ENCODE results near the gene DUSP6. TPM values are rescaled to one million over a fixed set of nuclear protein-coding genes. Genes with fewer than 3 reads are reported as not detected.

DUSP6 gene
- total and polyA plus RNA-seq, 2 of the 13 experiments (the other 11 are each of a cell fraction or from before 2014, with no cell fraction given), result 40.9 to 161 TPM

- Histone ChIP-seq H3K4me3 (replicated peaks in 1 of 3; ENCODE audit: insufficient read depth in 1 of 3, low read depth in 2 of 3, low read length in 3 of 3) (no peak overlapping the region), H3K4me1 (ENCODE audit: insufficient read depth, low read length) (peaks cover 37% of the 10 kb centered on the region), H4K20me1 (ENCODE audit: insufficient read depth, low read length) (no peaks in the 10 kb centered on the region), H3K27me3 (ENCODE audit: control insufficient read depth in 1 of 2, insufficient read depth in 2 of 2, low read length in 2 of 2) (no peaks in the 10 kb centered on the region), H3K79me2 (ENCODE audit: insufficient read depth, low read length) (no peaks in the 10 kb centered on the region), H3K27ac (ENCODE audit: extremely low read length, insufficient read depth, low read length) (no peak overlapping the region), H3K4me2 (ENCODE audit: low read depth, low read length) (no peak overlapping the region), H3K9ac (ENCODE audit: insufficient read depth, low read depth, low read length) (no peak overlapping the region), H3K36me3 (replicated peaks in 1 of 2; ENCODE audit: control insufficient read depth in 1 of 2, insufficient read depth in 2 of 2, low read length in 2 of 2) (no peaks in the 10 kb centered on the region), H3K9me3 (ENCODE audit: low read length) (no peaks in the 10 kb centered on the region), H2AFZ (ENCODE audit: low read length) (no peak overlapping the region)
- BruUV-seq (replicated peaks), result no TSS peak
- in situ Hi-C loops (cut with HindIII; ENCODE audit: extremely low pct_ligation_motif_present, low pct_unique_long_range_greater_than_20kb), result loop anchor here (25.0 kb wide), 1 partner anchor 263 kb away; no protein-coding TSS in a partner anchor
- ChIA-PET POLR2A (interaction anchor here (1.2 kb wide), 1 partner anchor 27 kb away, joined by 3 read pairs; the partner anchor contains the start of gene DUSP6), CTCF (ENCODE audit: low intra/inter-chr PET ratio, low total read pairs) (no interaction called here)
- TF ChIP-seq REL (CRISPR knock-in tag; conservative IDR thresholded peaks at IDR 0.05), result no peak
- TF ChIP-seq ZNF225 (CRISPR knock-in tag; IDR thresholded peaks at IDR 0.05), result no peak
- no peak for TF ChIP-seq GTF3A (CRISPR knock-in tag; conservative IDR thresholded peaks at IDR 0.05)
- no peak for TF ChIP-seq HES4 (CRISPR knock-in tag; IDR thresholded peaks at IDR 0.05; ENCODE audit: borderline replicate concordance)
- TF ChIP-seq ZNF552 (CRISPR knock-in tag; IDR thresholded peaks at IDR 0.05; ENCODE audit: borderline replicate concordance), result no peak
- TF ChIP-seq KAT7 (CRISPR knock-in tag; IDR thresholded peaks at IDR 0.05; ENCODE audit: borderline replicate concordance), result no peak
- intact Hi-C loops (cut with micrococcal nuclease; ENCODE audit: unreplicated experiment), result no loop called here
- no peak for DNase-seq (ENCODE audit: low spot score)
- ATAC-seq, result no peak
- 79% methylated on average over 3 of the region's 3 CpGs for WGBS (ENCODE audit: low lambda C conversion rate)
- no peak for FAIRE-seq
These were observed 26.8 kb downstream of the DUSP6 start for GRCh38 chr12:89325495-89325894.

GRCh38 chr12:89324437-89324836 lies 27.9 kb downstream of the DUSP6 start:
- H3K27ac ChIP-seq (ENCODE audit: extremely low read length, insufficient read depth, low read length), result no peak overlapping the region
- intact Hi-C loops (cut with micrococcal nuclease; ENCODE audit: unreplicated experiment) (no loop called here), in situ Hi-C loops (cut with HindIII; ENCODE audit: extremely low pct_ligation_motif_present, low pct_unique_long_range_greater_than_20kb) (no loop called here)
- ATAC-seq (no peak), FAIRE-seq (no peak), DNase-seq (ENCODE audit: low spot score) (no peak)
- no peaks in the 10 kb centered on the region for H3K79me2 ChIP-seq (ENCODE audit: insufficient read depth, low read length)
- POLR2A ChIA-PET, result no interaction called here
- H3K36me3 ChIP-seq (replicated peaks in 1 of 2; ENCODE audit: control insufficient read depth in 1 of 2, insufficient read depth in 2 of 2, low read length in 2 of 2), result no peaks in the 10 kb centered on the region
- H2AFZ ChIP-seq (ENCODE audit: low read length), result no peak overlapping the region
- H3K4me2 ChIP-seq (ENCODE audit: low read depth, low read length), result no peak overlapping the region
- no peaks in the 10 kb centered on the region for H4K20me1 ChIP-seq (ENCODE audit: insufficient read depth, low read length)
- no peak overlapping the region for H3K4me3 ChIP-seq (replicated peaks in 1 of 3; ENCODE audit: insufficient read depth in 1 of 3, low read depth in 2 of 3, low read length in 3 of 3)
- H3K9ac ChIP-seq (ENCODE audit: insufficient read depth, low read depth, low read length), result no peak overlapping the region
- 72% methylated on average over 7 of the region's 7 CpGs for WGBS (ENCODE audit: low lambda C conversion rate)
- no peaks in the 10 kb centered on the region for H3K27me3 ChIP-seq (ENCODE audit: control insufficient read depth in 1 of 2, insufficient read depth in 2 of 2, low read length in 2 of 2)
- no TSS peak for BruUV-seq (replicated peaks)
- no peaks in the 10 kb centered on the region for H3K9me3 ChIP-seq (ENCODE audit: low read length)
- CTCF ChIA-PET (ENCODE audit: low intra/inter-chr PET ratio, low total read pairs), result no interaction called here
- peaks cover 37% of the 10 kb centered on the region for H3K4me1 ChIP-seq (ENCODE audit: insufficient read depth, low read length)
- TF ChIP-seq HMG20B (CRISPR knock-in tag; conservative IDR thresholded peaks at IDR 0.05) (no peak), PRPF4 (IDR thresholded peaks at IDR 0.05; ENCODE audit: low read depth, low read length, poor library complexity, severe bottlenecking) (no peak), ZNF749 (CRISPR knock-in tag; IDR thresholded peaks at IDR 0.05; ENCODE audit: borderline replicate concordance) (no peak), RNF219 (CRISPR knock-in tag; IDR thresholded peaks at IDR 0.05) (no peak), POLR2A (IDR thresholded peaks at IDR 0.05; ENCODE audit: insufficient read depth in 1 of 2, low read depth in 2 of 2, low read length in 2 of 2) (no peak), MXI1 (IDR thresholded peaks at IDR 0.05; ENCODE audit: borderline replicate concordance, low read depth, low read length) (no peak), NR2C2 (CRISPR knock-in tag; IDR thresholded peaks at IDR 0.05; ENCODE audit: borderline replicate concordance) (no peak), LCORL (IDR thresholded peaks at IDR 0.05) (no peak), LCORL (CRISPR knock-in tag; IDR thresholded peaks at IDR 0.05) (no peak)
